Muscle of leg (tissue), 11 donors: ENCODE measurements around the gene OR5A2. TPM values are rescaled to one million over a fixed set of nuclear protein-coding genes. Genes with fewer than 3 reads are reported as not detected.
A peak's percentile ranks its signal among the peaks of the same experiment; 100 is the strongest.

Source experiments
- DNase-seq: peaks from one replicate; pipeline ENCODE4 v3.0.0; 2013
- H3K27ac ChIP-seq: one replicate; pipeline ENCODE4 v1.5.1; 2013; ENCODE audit warnings: mild to moderate bottlenecking, low read length, control low read depth
- H3K27me3 ChIP-seq: one replicate; pipeline ENCODE4 v1.6.1; 2013; ENCODE audit warnings: low read length; ENCODE audit not compliant: control insufficient read depth, insufficient read depth
- H3K36me3 ChIP-seq: one replicate; pipeline ENCODE4 v1.6.1; 2013; ENCODE audit warnings: low read length; ENCODE audit not compliant: control insufficient read depth, insufficient read depth
- H3K4me1 ChIP-seq: one replicate; pipeline ENCODE4 v1.6.1; 2013; ENCODE audit warnings: low read length; ENCODE audit not compliant: control insufficient read depth, insufficient read depth
- H3K4me3 ChIP-seq: one replicate; pipeline ENCODE4 v1.5.1; 2013; ENCODE audit warnings: low read length, control low read depth
- H3K9me3 ChIP-seq: replicated peaks from 2 replicates; pipeline ENCODE4 v1.6.1; 2013; ENCODE audit warnings: low read depth, low read length; ENCODE audit not compliant: control insufficient read depth
- WGBS: methylation state at CpG from one replicate; pipeline ENCODE4 v1.1.5; 2013; ENCODE audit warnings: missing lambda C conversion rate; ENCODE audit not compliant: insufficient coverage; 5-methylcytosine and 5-hydroxymethylcytosine counted together
- polyA plus RNA-seq, 8 donors: library from polyadenylated mRNA; unstranded; fragments of 120-200 nt; gene quantifications; one replicate each; pipeline versions ENCODE4 v1.2.1 to v1.2.3, GENCODE V29; 2013; ENCODE audit warnings: inconsistent platforms in 1 of 8, low replicate concordance in 1 of 8; ENCODE audit not compliant: insufficient read length in 8 of 8, insufficient read depth in 1 of 8
- total RNA-seq: library from RNA; stranded (reverse); fragments of 120-200 nt; gene quantifications from one replicate; pipeline ENCODE4 v1.2.4, GENCODE V29; 2013

Gene OR5A2
- total and polyA plus RNA-seq, 9 donors, result 0.01 to 0.03 (median 0.03) TPM; not detected in 3

DNA sequence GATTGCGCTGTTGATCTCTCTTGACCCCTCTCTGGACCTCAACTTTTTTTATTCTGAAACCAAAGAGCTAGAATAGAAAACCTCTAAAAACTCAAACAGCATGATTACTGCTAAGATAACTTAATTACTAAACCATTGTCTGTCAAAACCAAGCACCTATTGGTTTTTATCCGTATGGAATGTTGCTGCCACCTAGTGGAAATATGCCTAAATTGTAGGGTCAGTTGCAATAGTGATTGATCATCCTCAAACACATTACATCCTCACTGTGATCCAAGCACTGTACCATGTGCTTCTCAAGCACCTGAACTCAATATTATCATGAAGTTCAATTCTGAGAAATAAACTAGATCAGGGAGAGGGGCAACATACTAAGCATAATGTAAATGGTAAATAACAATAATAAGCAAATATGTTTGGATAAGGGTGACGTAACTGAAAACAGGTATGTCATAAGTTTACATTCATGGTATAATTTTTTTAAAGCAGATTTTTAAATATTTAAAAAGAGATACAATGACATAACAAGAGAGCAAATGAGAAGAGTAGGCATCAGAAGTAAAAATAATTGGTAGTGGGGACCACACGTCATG is 3.8 kb upstream of the OR5A2 start:
- WGBS, result no CpG with 5 or more reads among the region's 4 CpGs
- Histone ChIP-seq H3K4me3 (no peak overlapping the region), H3K4me1 (no peaks in the 10 kb centered on the region), H3K27ac (no peak overlapping the region), H3K36me3 (no peaks in the 10 kb centered on the region), H3K9me3 (no peaks in the 10 kb centered on the region), H3K27me3 (no peaks in the 10 kb centered on the region)
- DNase-seq, result peak; percentile 39

- H3K4me1 ChIP-seq, result no peaks in the 10 kb centered on the region
- no peaks in the 10 kb centered on the region for H3K27me3 ChIP-seq
- no peaks in the 10 kb centered on the region for H3K9me3 ChIP-seq
- no peaks in the 10 kb centered on the region for H3K36me3 ChIP-seq
- no peak overlapping the region for H3K27ac ChIP-seq
- no peak overlapping the region for H3K4me3 ChIP-seq
- no peak for DNase-seq
Measured at GRCh38 chr11:59427068-59427382, 812 bp upstream of the OR5A2 start.

GRCh38 chr11:59425131-59425530 is 1.1 kb downstream of the OR5A2 start:
- no peaks in the 10 kb centered on the region for H3K9me3 ChIP-seq
- H3K27ac ChIP-seq, result no peak overlapping the region
- H3K27me3 ChIP-seq, result no peaks in the 10 kb centered on the region
- WGBS, result 82% methylated on average over 3 of the region's 4 CpGs
- no peak for DNase-seq
- no peak overlapping the region for H3K4me3 ChIP-seq
- H3K36me3 ChIP-seq, result no peaks in the 10 kb centered on the region
- no peaks in the 10 kb centered on the region for H3K4me1 ChIP-seq

- no peak overlapping the region for H3K4me3 ChIP-seq
- H3K4me1 ChIP-seq, result no peaks in the 10 kb centered on the region
- 68% methylated on average over 2 of the region's 2 CpGs for WGBS
- H3K9me3 ChIP-seq, result no peaks in the 10 kb centered on the region
- no peaks in the 10 kb centered on the region for H3K36me3 ChIP-seq
- no peak for DNase-seq
- no peaks in the 10 kb centered on the region for H3K27me3 ChIP-seq
- no peak overlapping the region for H3K27ac ChIP-seq
Measured at GRCh38 chr11:59423835-59424234, 2.4 kb downstream of the OR5A2 start.

- peak; percentile 37 for DNase-seq
- no peak overlapping the region for H3K27ac ChIP-seq
- peaks cover 3% of the 10 kb centered on the region for H3K4me1 ChIP-seq
- 60% methylated on average over 1 of the region's 2 CpGs for WGBS
- no peaks in the 10 kb centered on the region for H3K27me3 ChIP-seq
- no peaks in the 10 kb centered on the region for H3K9me3 ChIP-seq
- no peaks in the 10 kb centered on the region for H3K36me3 ChIP-seq
- H3K4me3 ChIP-seq, result no peak overlapping the region
Measured at GRCh38 chr11:59418156-59418555, 8.1 kb downstream of the OR5A2 start.

DNA sequence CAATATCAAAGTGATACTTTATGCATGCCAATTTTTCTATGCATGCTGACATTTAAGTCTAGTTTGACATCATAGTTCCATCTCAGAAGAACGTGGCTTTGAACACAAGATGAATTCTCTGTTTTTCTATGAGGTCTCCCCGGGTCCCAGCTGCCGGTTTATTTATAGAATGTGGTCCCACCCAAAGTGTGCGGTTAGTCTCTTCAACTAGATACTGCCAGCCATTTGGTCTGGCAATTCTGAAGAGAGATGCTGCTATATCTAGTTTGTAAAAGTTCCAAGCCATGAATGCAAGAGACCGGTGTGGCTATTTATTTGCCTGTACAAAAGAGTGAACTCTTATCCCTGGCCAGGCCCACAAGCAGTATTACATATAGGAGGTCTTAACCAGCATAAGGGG is 9.2 kb downstream of the OR5A2 start:
- H3K9me3 ChIP-seq, result no peaks in the 10 kb centered on the region
- H3K27me3 ChIP-seq, result no peaks in the 10 kb centered on the region
- no CpG with 5 or more reads among the region's 5 CpGs for WGBS
- H3K36me3 ChIP-seq, result no peaks in the 10 kb centered on the region
- no peak overlapping the region for H3K4me3 ChIP-seq
- peaks cover 3% of the 10 kb centered on the region for H3K4me1 ChIP-seq
- H3K27ac ChIP-seq, result no peak overlapping the region
- peak; percentile 8 for DNase-seq

- H3K4me1 ChIP-seq, result peaks cover 3% of the 10 kb centered on the region
- no peaks in the 10 kb centered on the region for H3K27me3 ChIP-seq
- H3K27ac ChIP-seq, result no peak overlapping the region
- DNase-seq, result no peak
- no peak overlapping the region for H3K4me3 ChIP-seq
- 100% methylated on average over 1 of the region's 5 CpGs for WGBS
- H3K9me3 ChIP-seq, result no peaks in the 10 kb centered on the region
- H3K36me3 ChIP-seq, result no peaks in the 10 kb centered on the region
Measured at GRCh38 chr11:59416613-59417012, 9.6 kb downstream of the OR5A2 start.

GRCh38 chr11:59415111-59415510 is 11.1 kb downstream of the OR5A2 start:
- Histone ChIP-seq H3K27me3 (no peaks in the 10 kb centered on the region), H3K27ac (no peak overlapping the region), H3K36me3 (no peaks in the 10 kb centered on the region), H3K4me1 (peaks cover 3% of the 10 kb centered on the region), H3K9me3 (peaks cover 3% of the 10 kb centered on the region), H3K4me3 (no peak overlapping the region)
- DNase-seq, result no peak
- no CpG with 5 or more reads among the region's 1 CpG for WGBS

GRCh38 chr11:59413646-59414045 is 12.6 kb downstream of the OR5A2 start:
- peaks cover 3% of the 10 kb centered on the region for H3K9me3 ChIP-seq
- H3K27me3 ChIP-seq, result no peaks in the 10 kb centered on the region
- no peak overlapping the region for H3K4me3 ChIP-seq
- peaks cover 3% of the 10 kb centered on the region for H3K4me1 ChIP-seq
- no CpG with 5 or more reads among the region's 2 CpGs for WGBS
- peak; percentile 1 for DNase-seq
- H3K36me3 ChIP-seq, result no peaks in the 10 kb centered on the region
- H3K27ac ChIP-seq, result no peak overlapping the region

- H3K4me3 ChIP-seq, result no peak overlapping the region
Measured at GRCh38 chr11:59403546-59403945, 22.7 kb downstream of the OR5A2 start.

DNA sequence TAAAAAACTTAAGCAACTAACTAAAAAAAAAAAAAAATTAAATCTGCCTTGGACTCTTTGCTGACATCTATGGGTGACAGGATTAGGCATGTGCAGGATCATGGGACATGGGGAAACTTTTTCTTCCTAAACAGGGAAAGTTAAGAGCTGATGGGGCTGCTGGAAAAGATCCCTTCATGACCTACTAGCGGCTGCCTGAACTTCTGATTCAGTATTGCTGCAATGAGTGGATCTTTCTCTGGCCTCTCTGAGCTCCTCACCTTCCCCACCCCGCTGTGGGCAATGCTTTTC is 25.0 kb downstream of the OR5A2 start:
- Histone ChIP-seq H3K36me3 (no peaks in the 10 kb centered on the region), H3K9me3 (peaks cover 22% of the 10 kb centered on the region), H3K4me1 (no peaks in the 10 kb centered on the region), H3K27ac (no peak overlapping the region), H3K4me3 (no peak overlapping the region), H3K27me3 (no peaks in the 10 kb centered on the region)
- DNase-seq, result no peak
- WGBS, result 67% methylated on average over 1 of the region's 2 CpGs

More at GRCh38 chr11:59403546-59403945, 22.7 kb downstream of the OR5A2 start:
- DNase-seq, result no peak
- Histone ChIP-seq H3K4me1 (no peaks in the 10 kb centered on the region), H3K9me3 (peaks cover 22% of the 10 kb centered on the region), H3K36me3 (no peaks in the 10 kb centered on the region), H3K27ac (no peak overlapping the region), H3K27me3 (no peaks in the 10 kb centered on the region)
